ENCODE results near the gene HEPN1. TPM values are rescaled to one million over a fixed set of nuclear protein-coding genes. Genes with fewer than 3 reads are reported as not detected.

The HEPN1 gene
- not detected for total RNA-seq

DNA sequence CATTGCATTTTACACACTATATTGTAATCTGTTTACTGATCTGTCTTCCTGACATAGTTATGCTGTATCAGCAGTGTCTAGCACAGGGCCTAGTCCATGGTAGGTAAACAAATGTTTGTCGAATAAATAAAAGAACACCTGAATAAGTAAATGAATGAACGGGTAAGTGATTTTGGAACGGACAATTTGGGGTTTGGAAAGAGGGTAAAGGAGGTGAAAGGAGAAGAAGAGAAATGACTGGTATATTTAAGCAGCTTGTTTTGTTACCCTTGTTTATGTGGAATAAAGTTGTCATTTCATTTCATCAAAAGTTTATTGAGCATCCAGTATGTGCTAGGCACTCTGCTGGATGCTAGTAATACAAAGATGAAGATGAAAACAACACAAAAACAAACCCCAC, at the start of gene HEPN1:
TSS of gene HEPN1 (plus strand) at position 301 of the 400 bp plus-strand sequence.
- intact Hi-C loops (cut with DNase I) = no loop called here
- H3K27ac ChIP-seq = no peak within 1 kb of the TSS
- no peak for DNase-seq (ENCODE audit: low spot score)
- no peaks in the 10 kb centered on the region for H3K36me3 ChIP-seq
- H3K9me3 ChIP-seq = no peaks in the 10 kb centered on the region
- H3K4me3 ChIP-seq = no peak within 1 kb of the TSS
- TF ChIP-seq POLR2A (IDR thresholded peaks at IDR 0.05) (no peak), POLR2AphosphoS5 (IDR thresholded peaks at IDR 0.05) (no peak)
- TF ChIP-seq, protein P1, sequence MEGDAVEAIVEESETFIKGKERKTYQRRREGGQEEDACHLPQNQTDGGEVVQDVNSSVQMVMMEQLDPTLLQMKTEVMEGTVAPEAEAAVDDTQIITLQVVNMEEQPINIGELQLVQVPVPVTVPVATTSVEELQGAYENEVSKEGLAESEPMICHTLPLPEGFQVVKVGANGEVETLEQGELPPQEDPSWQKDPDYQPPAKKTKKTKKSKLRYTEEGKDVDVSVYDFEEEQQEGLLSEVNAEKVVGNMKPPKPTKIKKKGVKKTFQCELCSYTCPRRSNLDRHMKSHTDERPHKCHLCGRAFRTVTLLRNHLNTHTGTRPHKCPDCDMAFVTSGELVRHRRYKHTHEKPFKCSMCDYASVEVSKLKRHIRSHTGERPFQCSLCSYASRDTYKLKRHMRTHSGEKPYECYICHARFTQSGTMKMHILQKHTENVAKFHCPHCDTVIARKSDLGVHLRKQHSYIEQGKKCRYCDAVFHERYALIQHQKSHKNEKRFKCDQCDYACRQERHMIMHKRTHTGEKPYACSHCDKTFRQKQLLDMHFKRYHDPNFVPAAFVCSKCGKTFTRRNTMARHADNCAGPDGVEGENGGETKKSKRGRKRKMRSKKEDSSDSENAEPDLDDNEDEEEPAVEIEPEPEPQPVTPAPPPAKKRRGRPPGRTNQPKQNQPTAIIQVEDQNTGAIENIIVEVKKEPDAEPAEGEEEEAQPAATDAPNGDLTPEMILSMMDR (IDR thresholded peaks at IDR 0.05) = no peak
- H3K27me3 ChIP-seq (replicated peaks; ENCODE audit: insufficient read depth) = no peaks in the 10 kb centered on the region
- H3K4me1 ChIP-seq (replicated peaks) = no peaks in the 10 kb centered on the region
- WGBS = 70% methylated on average over 3 of the region's 3 CpGs

- intact Hi-C loops (cut with DNase I) = no loop called here
- TF ChIP-seq, protein P1 (IDR thresholded peaks at IDR 0.05) = no peak
- TF ChIP-seq POLR2AphosphoS5 (IDR thresholded peaks at IDR 0.05) (no peak), POLR2A (IDR thresholded peaks at IDR 0.05) (no peak)
- no peak overlapping the region for H3K4me3 ChIP-seq
- no peaks in the 10 kb centered on the region for H3K9me3 ChIP-seq
- no peaks in the 10 kb centered on the region for H3K36me3 ChIP-seq
- WGBS = 4% methylated on average over 16 of the region's 16 CpGs
- H3K27me3 ChIP-seq (replicated peaks; ENCODE audit: insufficient read depth) = peaks cover 33% of the 10 kb centered on the region
- no peak overlapping the region for H3K27ac ChIP-seq
- H3K4me1 ChIP-seq (replicated peaks) = peaks cover 13% of the 10 kb centered on the region
- DNase-seq (ENCODE audit: low spot score) = no peak
Observed at GRCh38 chr11:124869331-124869730, 49.7 kb upstream of the HEPN1 start.

DNA sequence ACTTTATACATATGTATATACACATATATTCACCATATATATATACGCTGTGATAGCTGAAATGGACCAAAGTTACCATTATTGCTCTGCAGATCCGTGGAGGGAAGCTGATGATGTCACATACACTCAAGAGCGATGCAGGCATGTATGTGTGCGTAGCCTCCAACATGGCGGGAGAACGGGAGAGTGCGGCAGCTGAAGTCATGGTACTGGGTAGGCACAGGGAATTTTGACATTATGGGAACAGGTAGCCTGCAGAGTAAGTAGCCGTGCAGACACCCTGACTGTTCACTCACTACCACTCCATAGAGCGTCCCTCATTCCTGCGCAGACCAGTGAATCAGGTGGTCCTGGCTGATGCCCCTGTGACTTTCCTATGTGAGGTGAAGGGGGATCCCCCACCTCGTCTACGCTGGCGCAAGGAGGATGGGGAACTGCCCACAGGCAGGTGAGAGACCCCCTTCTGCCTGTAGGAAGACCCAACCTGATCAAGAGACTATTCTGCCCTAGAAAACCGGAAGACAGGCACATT, 49.1 kb upstream of the HEPN1 start:
- no peak for TF ChIP-seq POLR2AphosphoS5 (IDR thresholded peaks at IDR 0.05)
- TF ChIP-seq, protein P1 (IDR thresholded peaks at IDR 0.05) = no peak
- no peak for TF ChIP-seq POLR2A (IDR thresholded peaks at IDR 0.05)
- Histone ChIP-seq H3K27ac (no peak overlapping the region), H3K4me3 (no peak overlapping the region), H3K9me3 (no peaks in the 10 kb centered on the region), H3K27me3 (replicated peaks; ENCODE audit: insufficient read depth) (peaks cover 32% of the 10 kb centered on the region), H3K4me1 (replicated peaks) (peaks cover 13% of the 10 kb centered on the region), H3K36me3 (no peaks in the 10 kb centered on the region)
- DNase-seq (ENCODE audit: low spot score) = no peak
- WGBS = 53% methylated on average over 14 of the region's 14 CpGs
- intact Hi-C loops (cut with DNase I) = no loop called here

GRCh38 chr11:124870430-124870829, 48.6 kb upstream of the HEPN1 start:
- no peaks in the 10 kb centered on the region for H3K9me3 ChIP-seq
- intact Hi-C loops (cut with DNase I) = no loop called here
- TF ChIP-seq POLR2A (IDR thresholded peaks at IDR 0.05) (no peak), POLR2AphosphoS5 (IDR thresholded peaks at IDR 0.05) (no peak)
- TF ChIP-seq, protein P1 (IDR thresholded peaks at IDR 0.05) = no peak
- 53% methylated on average over 7 of the region's 7 CpGs for WGBS
- no peak for DNase-seq (ENCODE audit: low spot score)
- peaks cover 9% of the 10 kb centered on the region for H3K4me1 ChIP-seq (replicated peaks)
- H3K27me3 ChIP-seq (replicated peaks; ENCODE audit: insufficient read depth) = peaks cover 30% of the 10 kb centered on the region
- H3K4me3 ChIP-seq = no peak overlapping the region
- no peaks in the 10 kb centered on the region for H3K36me3 ChIP-seq
- no peak overlapping the region for H3K27ac ChIP-seq

DNA sequence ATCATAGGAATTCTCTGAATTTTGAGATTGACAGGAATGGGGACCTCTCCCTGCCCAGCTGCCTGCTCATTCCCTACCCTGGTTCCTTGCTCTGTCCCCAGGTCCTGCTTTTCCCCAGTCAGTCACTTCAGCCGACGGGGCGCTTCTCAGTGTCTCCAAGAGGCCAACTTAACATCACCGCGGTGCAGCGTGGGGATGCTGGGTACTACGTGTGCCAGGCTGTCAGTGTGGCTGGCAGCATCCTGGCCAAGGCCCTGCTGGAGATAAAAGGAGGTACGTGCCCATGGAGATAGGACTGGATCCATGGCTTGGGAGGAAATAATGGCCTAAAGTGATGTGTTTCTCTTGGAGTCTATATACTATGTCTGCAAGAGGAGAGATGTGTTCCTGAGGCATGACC, 46.8 kb upstream of the HEPN1 start:
- intact Hi-C loops (cut with DNase I) = no loop called here
- Histone ChIP-seq H3K4me1 (replicated peaks) (peaks cover 4% of the 10 kb centered on the region), H3K27ac (no peak overlapping the region), H3K4me3 (no peak overlapping the region), H3K36me3 (no peaks in the 10 kb centered on the region), H3K9me3 (no peaks in the 10 kb centered on the region), H3K27me3 (replicated peaks; ENCODE audit: insufficient read depth) (peaks cover 21% of the 10 kb centered on the region)
- no peak for DNase-seq (ENCODE audit: low spot score)
- WGBS = 39% methylated on average over 8 of the region's 8 CpGs
- TF ChIP-seq, protein P1 (IDR thresholded peaks at IDR 0.05) = no peak
- no peak for TF ChIP-seq POLR2A (IDR thresholded peaks at IDR 0.05)
- no peak for TF ChIP-seq POLR2AphosphoS5 (IDR thresholded peaks at IDR 0.05)

All from prostate gland (tissue), 2 donors.